NCI-H1417 treated with DMSO at 0.1 percent for 48 hours (cell line): ENCODE measurements around the gene YPEL3.

Experiments
- DNase-seq: peaks from one replicate; lab custom pipeline; 2025; lab: John Stamatoyannopoulos, UW

YPEL3 gene

DNA sequence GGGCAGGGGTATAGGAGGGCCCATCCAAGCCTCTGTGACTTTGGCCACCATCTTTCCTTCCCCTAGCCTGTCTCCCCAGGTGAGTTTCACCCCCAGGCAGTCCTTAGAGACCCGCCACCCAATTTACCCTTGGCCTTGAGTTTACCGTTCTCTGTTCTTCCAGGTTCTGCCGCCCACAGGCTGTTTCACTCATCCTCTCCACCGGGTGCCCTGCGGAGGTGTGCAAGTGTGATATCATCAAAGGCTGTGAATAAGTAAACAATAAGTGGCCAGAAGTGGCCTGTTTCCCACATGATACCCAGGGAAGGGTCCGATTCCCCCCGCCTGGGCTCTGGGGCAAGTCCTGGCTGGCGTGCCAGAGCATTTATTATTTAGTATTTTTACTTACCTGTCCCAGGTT lies 49.8 kb downstream of the YPEL3 start:
- DNase-seq, result no peak
